GM12872 (cell line): ENCODE measurements around the gene NLRP13.

Source experiments
- TF ChIP-seq, protein P1 (sequence below): IDR thresholded peaks from 3 replicates; pipeline ENCODE4 v1.5.1; 2011; ENCODE audit warnings: low read depth, mild to moderate bottlenecking, low read length, moderate library complexity; ENCODE audit not compliant: insufficient read depth

Gene NLRP13

DNA sequence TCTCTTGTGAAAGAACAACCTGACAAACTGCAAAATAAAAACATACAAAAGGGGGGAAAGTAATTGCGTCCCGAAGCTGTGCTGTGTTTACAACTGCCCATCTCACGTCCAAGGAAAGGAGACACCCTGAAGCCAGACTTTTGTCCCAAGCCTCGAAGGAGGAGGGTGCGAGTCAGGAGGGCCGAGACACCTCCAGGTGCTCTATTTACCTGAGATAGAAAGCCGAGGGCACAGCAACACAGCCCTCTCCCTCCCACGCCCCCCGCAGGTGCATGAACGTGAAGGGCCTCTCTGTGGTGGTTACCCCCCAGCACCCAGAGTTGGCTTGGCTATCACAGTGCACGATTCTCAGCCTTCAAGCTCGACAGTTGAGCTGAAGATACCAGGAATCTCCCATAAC lies 33.2 kb downstream of the NLRP13 start:
- TF ChIP-seq, protein P1, sequence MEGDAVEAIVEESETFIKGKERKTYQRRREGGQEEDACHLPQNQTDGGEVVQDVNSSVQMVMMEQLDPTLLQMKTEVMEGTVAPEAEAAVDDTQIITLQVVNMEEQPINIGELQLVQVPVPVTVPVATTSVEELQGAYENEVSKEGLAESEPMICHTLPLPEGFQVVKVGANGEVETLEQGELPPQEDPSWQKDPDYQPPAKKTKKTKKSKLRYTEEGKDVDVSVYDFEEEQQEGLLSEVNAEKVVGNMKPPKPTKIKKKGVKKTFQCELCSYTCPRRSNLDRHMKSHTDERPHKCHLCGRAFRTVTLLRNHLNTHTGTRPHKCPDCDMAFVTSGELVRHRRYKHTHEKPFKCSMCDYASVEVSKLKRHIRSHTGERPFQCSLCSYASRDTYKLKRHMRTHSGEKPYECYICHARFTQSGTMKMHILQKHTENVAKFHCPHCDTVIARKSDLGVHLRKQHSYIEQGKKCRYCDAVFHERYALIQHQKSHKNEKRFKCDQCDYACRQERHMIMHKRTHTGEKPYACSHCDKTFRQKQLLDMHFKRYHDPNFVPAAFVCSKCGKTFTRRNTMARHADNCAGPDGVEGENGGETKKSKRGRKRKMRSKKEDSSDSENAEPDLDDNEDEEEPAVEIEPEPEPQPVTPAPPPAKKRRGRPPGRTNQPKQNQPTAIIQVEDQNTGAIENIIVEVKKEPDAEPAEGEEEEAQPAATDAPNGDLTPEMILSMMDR, result no peak

DNA sequence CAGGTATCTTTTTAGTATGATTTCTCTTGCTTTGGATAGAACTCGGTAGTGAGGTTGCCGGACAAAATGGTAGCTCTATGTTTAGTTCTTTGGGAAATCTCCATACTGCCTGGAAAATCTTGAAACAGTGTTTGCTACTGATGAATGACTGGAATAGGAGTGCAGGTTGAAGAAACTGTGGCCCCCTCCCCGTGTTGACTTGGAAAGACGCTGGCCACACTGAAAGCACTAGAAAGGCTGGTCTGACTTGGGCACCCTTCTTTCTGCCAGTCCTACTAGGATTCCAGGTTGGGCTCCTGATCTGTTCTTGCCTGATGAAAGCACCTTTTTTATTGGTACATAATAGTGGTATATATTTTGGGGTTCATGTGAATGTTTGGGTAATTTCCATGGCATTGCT lies 49.5 kb downstream of the NLRP13 start:
- TF ChIP-seq, protein P1, result no peak

DNA sequence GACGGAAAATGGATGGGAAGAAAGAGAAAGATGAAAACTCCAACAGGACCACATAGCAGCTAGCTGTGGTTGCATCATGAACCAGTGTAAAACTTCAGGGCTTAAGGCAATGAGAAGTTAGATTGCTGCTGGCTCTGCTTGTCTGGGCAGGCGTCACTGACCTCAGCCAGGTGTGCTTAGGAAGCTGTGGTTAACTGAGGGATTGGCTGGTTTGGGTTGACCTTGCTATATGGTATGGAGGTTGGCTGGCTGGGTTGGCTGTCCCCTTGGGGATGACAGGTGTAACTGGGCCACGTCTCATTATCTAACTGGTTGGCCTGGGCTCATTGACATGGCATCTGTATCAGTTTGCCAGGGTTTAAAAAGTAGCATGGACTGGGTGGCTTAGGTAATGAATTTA lies 54.9 kb downstream of the NLRP13 start:
- TF ChIP-seq, protein P1, result no peak

DNA sequence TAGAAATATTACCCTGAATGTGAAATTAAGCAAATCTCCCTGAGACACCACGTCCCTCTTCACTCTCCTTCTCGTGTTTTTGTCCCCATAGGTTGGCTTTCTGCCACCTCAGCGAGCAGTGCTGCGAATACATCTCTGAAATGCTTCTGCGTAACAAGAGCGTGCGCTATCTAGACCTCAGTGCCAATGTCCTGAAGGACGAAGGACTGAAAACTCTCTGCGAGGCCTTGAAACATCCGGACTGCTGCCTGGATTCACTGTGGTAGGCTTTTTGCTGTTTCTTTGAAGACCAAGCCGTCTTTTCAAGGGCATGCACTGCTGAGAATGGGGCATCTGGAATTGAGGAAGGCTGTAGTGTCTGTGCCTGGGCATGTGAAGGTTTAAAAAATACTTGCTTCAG lies 61.4 kb downstream of the NLRP13 start:
- TF ChIP-seq, protein P1, result no peak

DNA sequence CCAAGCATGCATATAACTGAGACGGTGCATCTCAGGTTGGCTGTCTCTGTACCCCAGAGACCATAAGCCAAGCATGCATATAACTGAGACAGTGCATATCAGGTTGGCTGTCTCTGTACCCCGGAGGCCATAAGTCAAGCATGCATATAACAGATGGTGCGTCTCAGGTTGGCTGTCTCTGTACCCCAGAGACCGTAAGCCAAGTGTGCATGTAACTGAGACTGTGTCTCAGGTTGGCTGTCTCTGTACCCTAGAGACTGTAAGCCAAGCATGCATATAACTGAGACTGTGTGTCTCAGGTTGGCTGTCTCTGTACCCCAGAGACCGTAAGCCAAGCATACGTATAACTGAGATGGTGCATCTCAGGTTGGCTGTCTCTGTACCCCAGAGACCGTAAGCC lies 65.0 kb downstream of the NLRP13 start:
- TF ChIP-seq, protein P1, result no peak

DNA sequence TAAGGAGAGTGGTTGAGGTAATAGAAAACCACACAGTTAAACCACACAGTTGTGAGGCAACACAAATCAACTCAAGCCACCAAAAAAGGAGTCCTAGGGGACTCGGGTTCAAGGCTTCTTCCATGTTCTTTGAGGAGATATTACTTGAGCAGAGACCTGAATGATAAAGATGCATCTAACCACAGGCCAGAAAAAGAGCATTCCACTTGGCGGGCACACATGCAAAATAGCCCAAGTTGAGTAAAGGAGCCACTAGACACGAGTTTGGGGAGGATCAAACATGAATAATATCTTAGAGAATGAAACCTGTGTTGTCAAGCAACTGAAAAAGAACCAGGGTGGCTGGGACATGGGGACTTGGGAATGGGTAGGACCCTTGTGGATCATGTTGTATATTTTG lies 65.6 kb downstream of the NLRP13 start:
- TF ChIP-seq, protein P1, result no peak

DNA sequence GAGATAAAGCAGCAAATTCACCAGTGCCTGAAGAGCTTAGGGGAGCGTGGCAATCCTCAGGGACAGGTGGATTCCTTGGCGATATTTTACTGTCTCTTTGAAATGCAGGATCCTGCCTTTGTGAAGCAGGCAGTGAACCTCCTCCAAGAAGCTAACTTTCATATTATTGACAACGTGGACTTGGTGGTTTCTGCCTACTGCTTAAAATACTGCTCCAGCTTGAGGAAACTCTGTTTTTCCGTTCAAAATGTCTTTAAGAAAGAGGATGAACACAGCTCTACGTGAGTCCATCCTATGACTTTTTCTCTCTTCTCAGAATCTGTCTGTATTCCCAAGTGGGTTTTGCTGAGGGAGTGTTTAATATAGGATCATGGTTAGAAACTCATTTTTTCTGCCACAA lies 73.2 kb downstream of the NLRP13 start:
- TF ChIP-seq, protein P1, result no peak

DNA sequence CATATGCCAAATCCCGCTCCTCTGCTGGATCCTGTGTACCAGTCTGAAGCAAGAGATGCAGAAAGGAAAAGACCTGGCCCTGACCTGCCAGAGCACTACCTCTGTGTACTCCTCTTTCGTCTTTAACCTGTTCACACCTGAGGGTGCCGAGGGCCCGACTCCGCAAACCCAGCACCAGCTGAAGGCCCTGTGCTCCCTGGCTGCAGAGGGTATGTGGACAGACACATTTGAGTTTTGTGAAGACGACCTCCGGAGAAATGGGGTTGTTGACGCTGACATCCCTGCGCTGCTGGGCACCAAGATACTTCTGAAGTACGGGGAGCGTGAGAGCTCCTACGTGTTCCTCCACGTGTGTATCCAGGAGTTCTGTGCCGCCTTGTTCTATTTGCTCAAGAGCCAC lies 73.7 kb downstream of the NLRP13 start:
- TF ChIP-seq, protein P1, result no peak
